Hepatocyte (in vitro differentiated cells): Measurements from ENCODE around the gene IMMP2L. TPM values are rescaled to one million over a fixed set of nuclear protein-coding genes. Genes with fewer than 3 reads are reported as not detected.
A peak's percentile ranks its signal among the peaks of the same experiment; 100 is the strongest.

Experiments used
- DNase-seq: peaks from one replicate; pipeline ENCODE4 v3.0.0-alpha.2; 2016; ENCODE audit warnings: low spot score
- H2AFZ ChIP-seq: fragments of 200-600 bp; sonication (generic); 2 replicates; pipeline ENCODE4 v1.6.0; 2016; ENCODE audit warnings: antibody characterized with exemption, mild to moderate bottlenecking
- H3K27ac ChIP-seq: fragments of 200-600 bp; sonication (generic); 2 replicates; pipeline ENCODE4 v1.5.1; 2016; ENCODE audit warnings: mild to moderate bottlenecking
- H3K27me3 ChIP-seq: fragments of 200-600 bp; sonication (generic); 2 replicates; pipeline ENCODE4 v1.6.1; 2016
- H3K36me3 ChIP-seq: fragments of 200-600 bp; sonication (generic); replicated peaks from 2 replicates; pipeline ENCODE4 v1.5.1; 2016; ENCODE audit warnings: low read depth; ENCODE audit not compliant: insufficient read depth
- H3K4me1 ChIP-seq: fragments of 200-600 bp; sonication (generic); 2 replicates; pipeline ENCODE4 v1.5.1; 2016; ENCODE audit warnings: mild to moderate bottlenecking, moderate library complexity; ENCODE audit not compliant: insufficient read depth
- H3K4me2 ChIP-seq: fragments of 200-600 bp; sonication (generic); 2 replicates; pipeline ENCODE4 v1.6.0; 2016
- H3K4me3 ChIP-seq: fragments of 200-600 bp; sonication (generic); 2 replicates; pipeline ENCODE4 v1.5.1; 2016; ENCODE audit warnings: mild to moderate bottlenecking
- H3K79me2 ChIP-seq: fragments of 200-600 bp; sonication (generic); 2 replicates; pipeline ENCODE4 v1.6.0; 2017; ENCODE audit warnings: mild to moderate bottlenecking
- H3K9me2 ChIP-seq: fragments of 200-600 bp; sonication (generic); replicated peaks from 2 replicates; pipeline ENCODE4 v1.6.0; 2017; ENCODE audit warnings: mild to moderate bottlenecking; ENCODE audit not compliant: insufficient read depth
- H3K9me3 ChIP-seq: fragments of 200-600 bp; sonication (generic); 2 replicates; pipeline ENCODE4 v1.5.1; 2016; ENCODE audit warnings: low read depth, mild to moderate bottlenecking
- H4K20me1 ChIP-seq: fragments of 200-600 bp; sonication (generic); 2 replicates; pipeline ENCODE4 v1.6.0; 2016; ENCODE audit warnings: mild to moderate bottlenecking; ENCODE audit not compliant: insufficient read depth, poor library complexity, severe bottlenecking
- CTCF ChIP-seq: fragments of 200-600 bp; sonication (generic); IDR thresholded peaks from 2 replicates; pipeline ENCODE4 v1.5.1; 2016; ENCODE audit warnings: antibody characterized with exemption, mild to moderate bottlenecking; ENCODE audit not compliant: poor library complexity
- EZH2 ChIP-seq: fragments of 200-600 bp; sonication (generic); IDR thresholded peaks from 2 replicates; pipeline ENCODE4 v1.6.1; 2016; ENCODE audit warnings: antibody characterized with exemption, mild to moderate bottlenecking, borderline replicate concordance
- EZH2phosphoT487 ChIP-seq: fragments of 200-600 bp; sonication (generic); IDR thresholded peaks from one replicate; pipeline ENCODE4 v1.6.1; 2018; ENCODE audit warnings: antibody characterized with exemption, mild to moderate bottlenecking, low read depth, moderate library complexity; ENCODE audit not compliant: unreplicated experiment, severe bottlenecking
- WGBS: methylation state at CpG from one replicate; pipeline ENCODE4 v1.1.6; 2016; ENCODE audit warnings: low lambda C conversion rate; ENCODE audit errors: missing lambda C conversion rate; 5-methylcytosine and 5-hydroxymethylcytosine counted together
- polyA plus RNA-seq: library from polyadenylated mRNA; unstranded; fragments of >200 nt; fragmentation: Nextera tagmentation; extraction: Ambion mirVana; gene quantifications from 2 replicates; pipeline ENCODE4 v1.2.1, GENCODE V29; 2016
- total RNA-seq: library from RNA; depleted of rRNA; stranded (reverse); fragments of >200 nt; gene quantifications from 2 replicates; pipeline ENCODE4 v1.2.3, GENCODE V29; 2014

Gene IMMP2L
- total and polyA plus RNA-seq, 2 experiments from 2014 or later: 13.3 to 17.6 TPM

- no peaks in the 10 kb centered on the region for H3K27me3 ChIP-seq
- no peak for DNase-seq
- no peaks in the 10 kb centered on the region for H3K79me2 ChIP-seq
- no peaks in the 10 kb centered on the region for H3K9me2 ChIP-seq
- H3K9me3 ChIP-seq: no peaks in the 10 kb centered on the region
- no peak overlapping the region for H3K4me3 ChIP-seq
- peaks cover 11% of the 10 kb centered on the region for H3K4me1 ChIP-seq
- H4K20me1 ChIP-seq: no peaks in the 10 kb centered on the region
- WGBS: 86% methylated on average over 4 of the region's 4 CpGs
- TF ChIP-seq CTCF: no peak
- no peak for TF ChIP-seq EZH2
- TF ChIP-seq EZH2phosphoT487: no peak
- no peaks in the 10 kb centered on the region for H3K36me3 ChIP-seq
- no peak overlapping the region for H3K27ac ChIP-seq
- no peak overlapping the region for H2AFZ ChIP-seq
- no peak overlapping the region for H3K4me2 ChIP-seq
These were observed 298.0 kb downstream of the IMMP2L start for GRCh38 chr7:111264111-111264868.

GRCh38 chr7:111262293-111263116 lies 299.8 kb downstream of the IMMP2L start:
- Histone ChIP-seq H3K4me3 (no peak overlapping the region), H4K20me1 (no peaks in the 10 kb centered on the region), H3K4me2 (peak overlapping the region; percentile 1), H3K79me2 (no peaks in the 10 kb centered on the region), H2AFZ (no peak overlapping the region), H3K27me3 (no peaks in the 10 kb centered on the region), H3K4me1 (peaks cover 11% of the 10 kb centered on the region), H3K9me3 (no peaks in the 10 kb centered on the region), H3K27ac (no peak overlapping the region), H3K9me2 (no peaks in the 10 kb centered on the region), H3K36me3 (no peaks in the 10 kb centered on the region)
- 63% methylated on average over 4 of the region's 4 CpGs for WGBS
- TF ChIP-seq EZH2 (no peak), EZH2phosphoT487 (no peak)
- DNase-seq: no peak

GRCh38 chr7:111261496-111261895 lies 300.8 kb downstream of the IMMP2L start:
- H3K4me2 ChIP-seq: no peak overlapping the region
- no peak overlapping the region for H3K4me3 ChIP-seq
- WGBS: 91% methylated on average over 3 of the region's 3 CpGs
- H3K36me3 ChIP-seq: no peaks in the 10 kb centered on the region
- no peak for DNase-seq
- H3K4me1 ChIP-seq: peaks cover 11% of the 10 kb centered on the region
- no peaks in the 10 kb centered on the region for H3K79me2 ChIP-seq
- no peak overlapping the region for H3K27ac ChIP-seq
- no peak for TF ChIP-seq EZH2
- TF ChIP-seq CTCF: no peak
- TF ChIP-seq EZH2phosphoT487: no peak
- no peaks in the 10 kb centered on the region for H3K9me3 ChIP-seq
- no peak overlapping the region for H2AFZ ChIP-seq
- H3K27me3 ChIP-seq: no peaks in the 10 kb centered on the region
- no peaks in the 10 kb centered on the region for H4K20me1 ChIP-seq
- H3K9me2 ChIP-seq: no peaks in the 10 kb centered on the region

- H3K4me3 ChIP-seq: no peak overlapping the region
- TF ChIP-seq EZH2 (no peak), CTCF (no peak), EZH2phosphoT487 (no peak)
- no peak for DNase-seq
- WGBS: 86% methylated on average over 4 of the region's 4 CpGs
- no peak overlapping the region for H3K27ac ChIP-seq
- H3K4me2 ChIP-seq: no peak overlapping the region
- H3K27me3 ChIP-seq: no peaks in the 10 kb centered on the region
- H3K9me3 ChIP-seq: no peaks in the 10 kb centered on the region
- H3K36me3 ChIP-seq: no peaks in the 10 kb centered on the region
- H3K4me1 ChIP-seq: peaks cover 11% of the 10 kb centered on the region
- H4K20me1 ChIP-seq: no peaks in the 10 kb centered on the region
- H2AFZ ChIP-seq: no peak overlapping the region
- no peaks in the 10 kb centered on the region for H3K79me2 ChIP-seq
- H3K9me2 ChIP-seq: no peaks in the 10 kb centered on the region
These were observed 302.3 kb downstream of the IMMP2L start for GRCh38 chr7:111259991-111260390.
